Vagina (tissue), 2 donors: ENCODE data around the gene EFCAB10.

Source experiments
- POLR2A ChIP-seq, 2 donors: fragments of 450-650 bp; IDR thresholded peaks; one replicate each; pipeline ENCODE4 v1.6.1; 2017; ENCODE audit warnings: antibody characterized with exemption in 2 of 2, mild to moderate bottlenecking in 2 of 2, moderate library complexity in 2 of 2
- POLR2AphosphoS5 ChIP-seq, 2 donors: sonication (generic); formaldehyde crosslinking; IDR thresholded peaks; one replicate each; pipeline ENCODE4 v1.9.0; 2017; ENCODE audit warnings: antibody characterized with exemption in 2 of 2, mild to moderate bottlenecking in 2 of 2, low read depth in 1 of 2; ENCODE audit not compliant: insufficient read depth in 1 of 2
- TF ChIP-seq, protein P1 (sequence below), 3 experiments: fragments of 450-650 bp in 2 of 3; fragments of 200-600 bp in 1 of 3; sonication (generic) in 1 of 3; IDR thresholded peaks; one replicate each; pipeline ENCODE4 v1.5.1; 2017 to 2019; ENCODE audit warnings: antibody characterized with exemption in 3 of 3, mild to moderate bottlenecking in 2 of 3, moderate library complexity in 2 of 3

DNA sequence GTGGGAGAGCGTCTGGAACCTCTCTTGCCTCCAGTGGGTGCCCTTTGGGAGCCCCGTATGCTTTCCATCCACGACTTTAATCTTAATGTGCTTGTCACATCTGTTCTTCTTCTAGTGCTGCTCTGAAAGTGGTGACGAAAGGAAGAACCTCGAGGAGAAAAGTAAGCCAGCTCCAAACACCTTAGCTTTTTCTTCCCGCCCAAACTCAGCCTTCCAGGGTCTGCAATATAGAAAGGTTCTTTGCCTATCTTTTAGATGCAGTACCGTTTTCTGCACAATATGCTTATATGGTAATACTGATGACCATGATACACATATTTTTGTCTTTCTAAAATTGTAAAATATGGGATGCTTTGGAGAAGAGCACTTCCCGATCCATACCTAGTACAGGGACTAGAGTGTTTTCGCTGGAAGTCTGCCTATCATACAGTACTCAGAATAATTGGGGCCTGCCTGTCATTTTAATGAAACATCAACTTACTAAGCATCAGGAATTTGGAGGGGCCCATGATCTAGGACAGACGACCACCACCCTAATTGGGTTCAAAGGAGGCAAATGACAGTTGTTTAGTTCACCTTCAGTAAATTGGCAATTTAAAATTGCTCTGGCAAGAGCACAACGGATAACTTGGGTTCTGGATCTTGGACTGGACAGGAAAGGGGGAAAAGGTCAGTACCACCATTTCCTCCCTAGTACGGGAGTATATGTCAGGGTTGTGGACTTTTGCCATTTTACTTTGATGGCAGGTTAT, 48.4 kb downstream of the EFCAB10 start:
- TF ChIP-seq POLR2A (IDR thresholded peaks at IDR 0.05) (no peak), POLR2AphosphoS5 (IDR thresholded peaks at IDR 0.05; ENCODE audit: insufficient read depth in 1 of 2, low read depth in 1 of 2) (no peak)
- TF ChIP-seq, protein P1, sequence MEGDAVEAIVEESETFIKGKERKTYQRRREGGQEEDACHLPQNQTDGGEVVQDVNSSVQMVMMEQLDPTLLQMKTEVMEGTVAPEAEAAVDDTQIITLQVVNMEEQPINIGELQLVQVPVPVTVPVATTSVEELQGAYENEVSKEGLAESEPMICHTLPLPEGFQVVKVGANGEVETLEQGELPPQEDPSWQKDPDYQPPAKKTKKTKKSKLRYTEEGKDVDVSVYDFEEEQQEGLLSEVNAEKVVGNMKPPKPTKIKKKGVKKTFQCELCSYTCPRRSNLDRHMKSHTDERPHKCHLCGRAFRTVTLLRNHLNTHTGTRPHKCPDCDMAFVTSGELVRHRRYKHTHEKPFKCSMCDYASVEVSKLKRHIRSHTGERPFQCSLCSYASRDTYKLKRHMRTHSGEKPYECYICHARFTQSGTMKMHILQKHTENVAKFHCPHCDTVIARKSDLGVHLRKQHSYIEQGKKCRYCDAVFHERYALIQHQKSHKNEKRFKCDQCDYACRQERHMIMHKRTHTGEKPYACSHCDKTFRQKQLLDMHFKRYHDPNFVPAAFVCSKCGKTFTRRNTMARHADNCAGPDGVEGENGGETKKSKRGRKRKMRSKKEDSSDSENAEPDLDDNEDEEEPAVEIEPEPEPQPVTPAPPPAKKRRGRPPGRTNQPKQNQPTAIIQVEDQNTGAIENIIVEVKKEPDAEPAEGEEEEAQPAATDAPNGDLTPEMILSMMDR (IDR thresholded peaks at IDR 0.05), result no peak
